Right atrium auricular region (tissue), 2 donors: ENCODE results near the gene SIGLEC6. TPM values are rescaled to one million over a fixed set of nuclear protein-coding genes. Genes with fewer than 3 reads are reported as not detected.

Experiments
- DNase-seq: peaks from one replicate; pipeline ENCODE4 v3.0.0-alpha.2; 2019; ENCODE audit warnings: low spot score
- H3K27ac ChIP-seq, 2 donors: fragments of 200-600 bp; sonication (generic); 1 replicate in 1 of 2; 2 replicates in 1 of 2; pipeline ENCODE4 v1.5.1; 2016 to 2019
- H3K27me3 ChIP-seq, 2 donors: fragments of 200-600 bp; sonication (generic); one replicate each; pipeline versions ENCODE4 v1.5.1 to v1.6.0; 2017 to 2019
- H3K36me3 ChIP-seq: fragments of 200-600 bp; sonication (generic); one replicate; pipeline ENCODE4 v1.5.1; 2016
- H3K4me1 ChIP-seq, 2 donors: fragments of 200-600 bp; sonication (generic); one replicate each; pipeline versions ENCODE4 v1.5.1 to v1.6.0; 2017 to 2019
- H3K4me3 ChIP-seq, 2 donors: fragments of 200-600 bp; sonication (generic); 1 replicate in 1 of 2; 2 replicates in 1 of 2; pipeline ENCODE4 v1.5.1; 2017 to 2019; ENCODE audit warnings: mild to moderate bottlenecking in 1 of 2, moderate library complexity in 1 of 2
- H3K9me3 ChIP-seq, 2 donors: fragments of 200-600 bp; sonication (generic); one replicate each; pipeline ENCODE4 v1.5.1; 2019
- CTCF ChIP-seq, 2 donors: fragments of 200-600 bp; sonication (generic); IDR thresholded peaks; one replicate each; pipeline ENCODE4 v1.5.1; 2019; ENCODE audit warnings: antibody characterized with exemption in 2 of 2
- total RNA-seq, 2 donors: library from RNA; depleted of rRNA; stranded (reverse); fragments of >200 nt; gene quantifications; one replicate each; pipeline ENCODE4 v1.1.0, GENCODE V29; 2016

The SIGLEC6 gene
- total RNA-seq, 2 donors from 2014 or later: 0.16 to 0.44 TPM

- H3K36me3 ChIP-seq: no peaks in the 10 kb centered on the region
- H3K9me3 ChIP-seq: no peaks in the 10 kb centered on the region
- no peak overlapping the region for H3K4me3 ChIP-seq
- no peak overlapping the region for H3K27ac ChIP-seq
- no peaks in the 10 kb centered on the region for H3K4me1 ChIP-seq
- H3K27me3 ChIP-seq: no peaks in the 10 kb centered on the region
- no peak for DNase-seq
- no peak for TF ChIP-seq CTCF (IDR thresholded peaks at IDR 0.05)
Observed at GRCh38 chr19:51565583-51565982, 34.1 kb upstream of the SIGLEC6 start.

- no peak overlapping the region for H3K27ac ChIP-seq
- H3K4me1 ChIP-seq: no peaks in the 10 kb centered on the region
- no peak for DNase-seq
- no peak overlapping the region for H3K4me3 ChIP-seq
- TF ChIP-seq CTCF (IDR thresholded peaks at IDR 0.05): no peak
- H3K36me3 ChIP-seq: no peaks in the 10 kb centered on the region
- no peaks in the 10 kb centered on the region for H3K9me3 ChIP-seq
- H3K27me3 ChIP-seq: no peaks in the 10 kb centered on the region
Observed at GRCh38 chr19:51564791-51565190, 33.3 kb upstream of the SIGLEC6 start.

GRCh38 chr19:51560339-51560738, 28.9 kb upstream of the SIGLEC6 start:
- H3K27ac ChIP-seq: no peak overlapping the region
- no peaks in the 10 kb centered on the region for H3K4me1 ChIP-seq
- H3K36me3 ChIP-seq: no peaks in the 10 kb centered on the region
- no peaks in the 10 kb centered on the region for H3K27me3 ChIP-seq
- no peak overlapping the region for H3K4me3 ChIP-seq
- H3K9me3 ChIP-seq: no peaks in the 10 kb centered on the region
- DNase-seq: no peak
- TF ChIP-seq CTCF (IDR thresholded peaks at IDR 0.05): no peak

GRCh38 chr19:51559240-51559639, 27.8 kb upstream of the SIGLEC6 start:
- Histone ChIP-seq H3K27ac (no peak overlapping the region), H3K4me1 (no peaks in the 10 kb centered on the region), H3K4me3 (no peak overlapping the region), H3K27me3 (no peaks in the 10 kb centered on the region), H3K9me3 (no peaks in the 10 kb centered on the region), H3K36me3 (no peaks in the 10 kb centered on the region)
- no peak for TF ChIP-seq CTCF (IDR thresholded peaks at IDR 0.05)
- no peak for DNase-seq

- Histone ChIP-seq H3K4me1 (no peaks in the 10 kb centered on the region), H3K27me3 (no peaks in the 10 kb centered on the region)
- DNase-seq: no peak
Observed at GRCh38 chr19:51552996-51553725, 21.7 kb upstream of the SIGLEC6 start.

More at GRCh38 chr19:51552996-51553725, 21.7 kb upstream of the SIGLEC6 start:
- Histone ChIP-seq H3K9me3 (no peaks in the 10 kb centered on the region), H3K36me3 (no peaks in the 10 kb centered on the region), H3K27ac (no peak overlapping the region), H3K4me3 (no peak overlapping the region)
- TF ChIP-seq CTCF (IDR thresholded peaks at IDR 0.05): no peak
